ENCODE results near the gene SNRK. TPM values are rescaled to one million over a fixed set of nuclear protein-coding genes. Genes with fewer than 3 reads are reported as not detected.

SNRK gene
- total and polyA plus RNA-seq, 9 of the 15 experiments (the other 6 are each of a cell fraction or from before 2014, with no cell fraction given): 1.7 to 12.3 (median 7.3) TPM

- no peak for TF ChIP-seq CHD7 (IDR thresholded peaks at IDR 0.05; ENCODE audit: low read depth, low read length)
- TF ChIP-seq JUNB (CRISPR knock-in tag; conservative IDR thresholded peaks at IDR 0.05): no peak
- TF ChIP-seq XRCC4 (IDR thresholded peaks at IDR 0.05; ENCODE audit: extremely low read depth, insufficient read depth, insufficient read length): no peak
These were observed 20.9 kb downstream of the SNRK start (continued) for GRCh38 chr3:43307226-43307625.

Data from K562 (cell line).